ENCODE results near the gene BCAS3. TPM values are rescaled to one million over a fixed set of nuclear protein-coding genes. Genes with fewer than 3 reads are reported as not detected.

BCAS3 gene
- polyA plus RNA-seq, 6 donors from 2014 or later, result 22.0 to 38.9 (median 24.5) TPM

GRCh38 chr17:61073131-61073530, 395.5 kb downstream of the BCAS3 start:
- H3K27ac Mint-ChIP-seq, result no peak overlapping the region
- ATAC-seq (ENCODE audit: low read depth in 2 of 2), result no peak
- peaks cover 0 to 4% (median 0%) of the 10 kb centered on the region in 7 donors for H3K9me3 Mint-ChIP-seq

GRCh38 chr17:61073799-61074513, 396.3 kb downstream of the BCAS3 start:
- Mint-ChIP-seq H3K27me3 (no peaks in the 10 kb centered on the region), H3K4me3 (no peak overlapping the region), H3K27ac (peak overlapping the region in 1 of 6 donors; percentile 23), H3K4me1 (no peaks in the 10 kb centered on the region), H3K9me3 (peaks cover 0 to 3% (median 0%) of the 10 kb centered on the region in 7 donors), H3K36me3 (peaks cover 5 to 6% of the 10 kb centered on the region in 2 donors)
- DNase-seq (no peak), ATAC-seq (ENCODE audit: low read depth in 2 of 2) (no peak)

More at GRCh38 chr17:61073131-61073530, 395.5 kb downstream of the BCAS3 start:
- Mint-ChIP-seq H3K4me3 (no peak overlapping the region), H3K36me3 (peaks cover 6 to 9% of the 10 kb centered on the region in 2 donors), H3K4me1 (no peaks in the 10 kb centered on the region), H3K27me3 (no peaks in the 10 kb centered on the region)
- no peak for DNase-seq

- DNase-seq, result no peak
- peak overlapping the region in 1 of 6 donors; percentile 13 for H3K27ac Mint-ChIP-seq
- no peak for ATAC-seq (ENCODE audit: low read depth in 2 of 2)
- no peaks in the 10 kb centered on the region for H3K4me1 Mint-ChIP-seq
- no peak overlapping the region for H3K4me3 Mint-ChIP-seq
- peaks cover 0 to 15% of the 10 kb centered on the region in 2 donors for H3K36me3 Mint-ChIP-seq
- no peaks in the 10 kb centered on the region for H3K9me3 Mint-ChIP-seq
- H3K27me3 Mint-ChIP-seq, result no peaks in the 10 kb centered on the region
Observed at GRCh38 chr17:61075988-61076387, 398.3 kb downstream of the BCAS3 start.

- Mint-ChIP-seq H3K36me3 (peaks cover 3 to 15% of the 10 kb centered on the region in 2 donors), H3K27me3 (no peaks in the 10 kb centered on the region), H3K9me3 (no peaks in the 10 kb centered on the region), H3K4me1 (peaks cover 0 to 2% (median 0%) of the 10 kb centered on the region in 3 donors), H3K27ac (no peak overlapping the region), H3K4me3 (no peak overlapping the region)
- DNase-seq, result no peak
- no peak for ATAC-seq (ENCODE audit: low read depth in 2 of 2)
Observed at GRCh38 chr17:61076621-61077031, 399.0 kb downstream of the BCAS3 start.

GRCh38 chr17:61081959-61082358, 404.3 kb downstream of the BCAS3 start:
- Mint-ChIP-seq H3K27me3 (no peaks in the 10 kb centered on the region), H3K9me3 (no peaks in the 10 kb centered on the region), H3K36me3 (peaks cover 7 to 16% of the 10 kb centered on the region in 2 donors), H3K4me3 (no peak overlapping the region), H3K27ac (no peak overlapping the region), H3K4me1 (peaks cover 0 to 5% (median 0%) of the 10 kb centered on the region in 3 donors)
- DNase-seq (no peak), ATAC-seq (ENCODE audit: low read depth in 2 of 2) (no peak)

- DNase-seq (no peak), ATAC-seq (ENCODE audit: low read depth in 2 of 2) (no peak)
- no peak overlapping the region for H3K27ac Mint-ChIP-seq
- peaks cover 0 to 1% (median 0%) of the 10 kb centered on the region in 7 donors for H3K9me3 Mint-ChIP-seq
- no peaks in the 10 kb centered on the region for H3K27me3 Mint-ChIP-seq
- H3K4me1 Mint-ChIP-seq, result peaks cover 0 to 5% (median 0%) of the 10 kb centered on the region in 3 donors
- peaks cover 7 to 20% of the 10 kb centered on the region in 2 donors for H3K36me3 Mint-ChIP-seq
- H3K4me3 Mint-ChIP-seq, result no peak overlapping the region
Observed at GRCh38 chr17:61084260-61084659, 406.6 kb downstream of the BCAS3 start.

- H3K9me3 Mint-ChIP-seq, result peaks cover 0 to 14% (median 7%) of the 10 kb centered on the region in 7 donors
- ATAC-seq (ENCODE audit: low read depth in 2 of 2) (no peak), DNase-seq (no peak)
- no peak overlapping the region for H3K27ac Mint-ChIP-seq
- no peaks in the 10 kb centered on the region for H3K4me1 Mint-ChIP-seq
- no peak overlapping the region for H3K4me3 Mint-ChIP-seq
- H3K36me3 Mint-ChIP-seq, result peaks cover 14 to 27% of the 10 kb centered on the region in 2 donors
- H3K27me3 Mint-ChIP-seq, result no peaks in the 10 kb centered on the region
Observed at GRCh38 chr17:61087024-61087423, 409.4 kb downstream of the BCAS3 start.

- no peaks in the 10 kb centered on the region for H3K27me3 Mint-ChIP-seq
- ATAC-seq (ENCODE audit: low read depth in 2 of 2) (no peak), DNase-seq (no peak)
- no peak overlapping the region for H3K4me3 Mint-ChIP-seq
- H3K36me3 Mint-ChIP-seq, result peaks cover 20 to 31% of the 10 kb centered on the region in 2 donors
- H3K9me3 Mint-ChIP-seq, result peaks cover 3 to 20% (median 15%) of the 10 kb centered on the region in 7 donors
- H3K4me1 Mint-ChIP-seq, result no peaks in the 10 kb centered on the region
- no peak overlapping the region for H3K27ac Mint-ChIP-seq
Observed at GRCh38 chr17:61088556-61088955, 410.9 kb downstream of the BCAS3 start.

GRCh38 chr17:61091096-61091495, 413.4 kb downstream of the BCAS3 start:
- ATAC-seq (ENCODE audit: low read depth in 2 of 2), result no peak
- Mint-ChIP-seq H3K27ac (no peak overlapping the region), H3K9me3 (peaks cover 3 to 20% (median 17%) of the 10 kb centered on the region in 7 donors), H3K27me3 (no peaks in the 10 kb centered on the region), H3K4me3 (no peak overlapping the region), H3K36me3 (peaks cover 20 to 23% of the 10 kb centered on the region in 2 donors), H3K4me1 (no peaks in the 10 kb centered on the region)
- no peak for DNase-seq

GRCh38 chr17:61097781-61098180, 420.1 kb downstream of the BCAS3 start:
- Mint-ChIP-seq H3K27me3 (no peaks in the 10 kb centered on the region), H3K4me3 (no peak overlapping the region), H3K9me3 (peaks cover 0 to 6% (median 0%) of the 10 kb centered on the region in 7 donors), H3K36me3 (peaks cover 0 to 8% of the 10 kb centered on the region in 2 donors), H3K4me1 (no peaks in the 10 kb centered on the region), H3K27ac (peak overlapping the region in 1 of 6 donors; percentile 2)
- no peak for ATAC-seq (ENCODE audit: low read depth in 2 of 2)
- no peak for DNase-seq

- peaks cover 0 to 8% of the 10 kb centered on the region in 2 donors for H3K36me3 Mint-ChIP-seq
- ATAC-seq (ENCODE audit: low read depth in 2 of 2) (no peak), DNase-seq (no peak)
- peaks cover 0 to 4% (median 0%) of the 10 kb centered on the region in 7 donors for H3K9me3 Mint-ChIP-seq
- no peaks in the 10 kb centered on the region for H3K4me1 Mint-ChIP-seq
- no peak overlapping the region for H3K4me3 Mint-ChIP-seq
- H3K27me3 Mint-ChIP-seq, result no peaks in the 10 kb centered on the region
- peak overlapping the region in 1 of 6 donors; percentile 14 for H3K27ac Mint-ChIP-seq
Observed at GRCh38 chr17:61106354-61106753, 428.7 kb downstream of the BCAS3 start.

- no peaks in the 10 kb centered on the region for H3K4me1 Mint-ChIP-seq
- H3K36me3 Mint-ChIP-seq, result peaks cover 9 to 14% of the 10 kb centered on the region in 2 donors
- H3K9me3 Mint-ChIP-seq, result peaks cover 0 to 13% (median 9%) of the 10 kb centered on the region in 7 donors
- no peak overlapping the region for H3K27ac Mint-ChIP-seq
- no peak for ATAC-seq (ENCODE audit: low read depth in 2 of 2)
- H3K4me3 Mint-ChIP-seq, result no peak overlapping the region
- H3K27me3 Mint-ChIP-seq, result no peaks in the 10 kb centered on the region
- DNase-seq, result no peak
Observed at GRCh38 chr17:61116577-61116976, 438.9 kb downstream of the BCAS3 start.

- peak overlapping the region in 1 of 6 donors; percentile 60 for H3K27ac Mint-ChIP-seq
- ATAC-seq (ENCODE audit: low read depth in 2 of 2) (no peak), DNase-seq (no peak)
- H3K4me3 Mint-ChIP-seq, result no peak overlapping the region
- H3K9me3 Mint-ChIP-seq, result peaks cover 0 to 13% (median 9%) of the 10 kb centered on the region in 7 donors
- H3K4me1 Mint-ChIP-seq, result no peaks in the 10 kb centered on the region
- H3K27me3 Mint-ChIP-seq, result no peaks in the 10 kb centered on the region
- peaks cover 9 to 14% of the 10 kb centered on the region in 2 donors for H3K36me3 Mint-ChIP-seq
Observed at GRCh38 chr17:61117983-61118382, 440.3 kb downstream of the BCAS3 start.

- H3K4me3 Mint-ChIP-seq, result no peak overlapping the region
- ATAC-seq (ENCODE audit: low read depth in 2 of 2) (no peak), DNase-seq (no peak)
- H3K9me3 Mint-ChIP-seq, result peaks cover 0 to 13% (median 9%) of the 10 kb centered on the region in 7 donors
- H3K36me3 Mint-ChIP-seq, result peaks cover 9 to 14% of the 10 kb centered on the region in 2 donors
- H3K27ac Mint-ChIP-seq, result no peak overlapping the region
- no peaks in the 10 kb centered on the region for H3K27me3 Mint-ChIP-seq
- no peaks in the 10 kb centered on the region for H3K4me1 Mint-ChIP-seq
Observed at GRCh38 chr17:61118871-61119270, 441.2 kb downstream of the BCAS3 start.
